BJ (cell line): ENCODE results near the gene SAMD9L. TPM values are rescaled to one million over a fixed set of nuclear protein-coding genes. Genes with fewer than 3 reads are reported as not detected.

Experiments used
- CTCF ChIA-PET: fragments of 350-600 bp; formaldehyde crosslinking; extraction: SDS; loops from one replicate; lab custom pipeline; 2021; ENCODE audit warnings: antibody characterized with exemption, inconsistent platforms; lab: Yijun Ruan, JAX
- POLR2A ChIA-PET: fragments of 300-600 bp; sonication (Branson Sonifier 250); formaldehyde crosslinking; extraction: SDS; loops from one replicate; lab custom pipeline; 2021; ENCODE audit warnings: antibody characterized with exemption; lab: Charles Lee
- DNase-seq: peaks from one replicate; pipeline ENCODE4 v3.0.0-alpha.2; 2011; ENCODE audit warnings: low read depth
- H3K27me3 ChIP-seq: 2 replicates; pipeline ENCODE4 v1.6.0; 2011; ENCODE audit warnings: low read length; ENCODE audit not compliant: control insufficient read depth, insufficient read depth
- H3K36me3 ChIP-seq: 2 replicates; pipeline ENCODE4 v1.5.1; 2011; ENCODE audit warnings: low read length; ENCODE audit not compliant: control insufficient read depth, insufficient read depth
- H3K4me3 ChIP-seq: 2 replicates; pipeline ENCODE4 v1.5.1; 2011; ENCODE audit warnings: low read depth, mild to moderate bottlenecking, control low read depth, low read length
- CTCF ChIP-seq: IDR thresholded peaks from 2 replicates; pipeline ENCODE4 v1.5.1; 2011; ENCODE audit warnings: low read depth, mild to moderate bottlenecking, control low read depth, inconsistent platforms, low read length, moderate library complexity; ENCODE audit not compliant: insufficient read depth
- polyA plus RNA-seq: library from polyadenylated mRNA; depleted of rRNA; stranded (reverse); fragments of >200 nt; gene quantifications from 2 replicates; pipeline ENCODE4 v1.2.3, GENCODE V29; 2011

Gene SAMD9L
- polyA plus RNA-seq, 1 experiment: 2.0 TPM

- peak; percentile 30 for DNase-seq
- no peaks in the 10 kb centered on the region for H3K27me3 ChIP-seq
- H3K4me3 ChIP-seq: no peak overlapping the region
- TF ChIP-seq CTCF: no peak
- CTCF ChIA-PET: interaction anchor here (1.2 kb wide), 1 partner anchor 23 kb away, joined by 3 read pairs; no protein-coding TSS in a partner anchor
- POLR2A ChIA-PET: no interaction called here
- H3K36me3 ChIP-seq: no peaks in the 10 kb centered on the region
Measured at GRCh38 chr7:93119191-93119905, 28.8 kb downstream of the SAMD9L start.

- peak; percentile 26 for DNase-seq
- no peaks in the 10 kb centered on the region for H3K27me3 ChIP-seq
- no peak for TF ChIP-seq CTCF
- no peaks in the 10 kb centered on the region for H3K36me3 ChIP-seq
- CTCF ChIA-PET: interaction anchor here (1.1 to 1.6 kb wide), 3 partner anchors 15 to 24 kb away, joined by 3 to 5 read pairs (median 4); no protein-coding TSS in a partner anchor
- POLR2A ChIA-PET: no interaction called here
- peak within 1 kb of the TSS; percentile 37 for H3K4me3 ChIP-seq
Measured at GRCh38 chr7:93117852-93118530, 30.2 kb downstream of the SAMD9L start, which contains the start of gene SAMD9. TSS of gene SAMD9 (minus strand) at chr7:93117979. CDS start at chr7:93106097, 11,882 bp downstream.

- ChIA-PET CTCF (interaction anchor here (1.1 to 1.6 kb wide), 3 partner anchors 14 to 25 kb away, joined by 3 to 5 read pairs (median 4); no protein-coding TSS in a partner anchor), POLR2A (interaction anchor here (0.6 kb wide), 2 partner anchors 476 to 564 kb away, joined by 3 to 4 read pairs; no protein-coding TSS in a partner anchor)
- no peaks in the 10 kb centered on the region for H3K27me3 ChIP-seq
- H3K4me3 ChIP-seq: peak overlapping the region; percentile 37
- no peak for TF ChIP-seq CTCF
- no peaks in the 10 kb centered on the region for H3K36me3 ChIP-seq
- DNase-seq: no peak
Measured at GRCh38 chr7:93117327-93117726, 30.9 kb downstream of the SAMD9L start.

GRCh38 chr7:93115796-93116195 lies 32.4 kb downstream of the SAMD9L start:
- DNase-seq: peak; percentile 68
- Histone ChIP-seq H3K4me3 (peak overlapping the region; percentile 8; the same call in 1 of the 2 replicates), H3K36me3 (no peaks in the 10 kb centered on the region), H3K27me3 (no peaks in the 10 kb centered on the region)
- ChIA-PET POLR2A (no interaction called here), CTCF (no interaction called here)
- TF ChIP-seq CTCF: no peak

GRCh38 chr7:93108003-93108402 lies 40.2 kb downstream of the SAMD9L start:
- TF ChIP-seq CTCF: no peak
- CTCF ChIA-PET: interaction anchor here (1.4 kb wide), 1 partner anchor 121 kb away, joined by 4 read pairs; no protein-coding TSS in a partner anchor
- POLR2A ChIA-PET: no interaction called here
- H3K36me3 ChIP-seq: peaks cover 2% of the 10 kb centered on the region; the same call in 1 of the 2 replicates
- H3K4me3 ChIP-seq: no peak overlapping the region
- DNase-seq: no peak
- H3K27me3 ChIP-seq: no peaks in the 10 kb centered on the region
